Esophagus squamous epithelium (tissue), 5 donors: ENCODE results near the gene ANXA11. TPM values are rescaled to one million over a fixed set of nuclear protein-coding genes. Genes with fewer than 3 reads are reported as not detected.
"Not testable (repeated sequence)": the region's sequence is repeated elsewhere in the genome, so short reads cannot be mapped to it uniquely, and the experiment has no call there.

Source experiments
- DNase-seq: peaks from one replicate; lab custom pipeline; 2025; lab: John Stamatoyannopoulos, UW
- H3K27ac ChIP-seq, 4 donors: fragments of 200-600 bp; sonication (generic); one replicate each; pipeline ENCODE4 v1.5.1; 2016 to 2019; ENCODE audit warnings: mild to moderate bottlenecking in 1 of 4
- H3K27me3 ChIP-seq, 4 donors: fragments of 200-600 bp; sonication (generic); 1 replicate in 3 of 4; 2 replicates in 1 of 4; pipeline versions ENCODE4 v1.5.1 to v1.6.0; 2017 to 2021; ENCODE audit warnings: antibody characterized with exemption in 1 of 4
- H3K36me3 ChIP-seq, 3 donors: fragments of 200-600 bp; sonication (generic); one replicate each; pipeline ENCODE4 v1.5.1; 2016 to 2019
- H3K4me1 ChIP-seq, 3 donors: fragments of 200-600 bp; sonication (generic); one replicate each; pipeline ENCODE4 v1.5.1; 2017 to 2019
- H3K4me3 ChIP-seq, 4 donors: fragments of 200-600 bp; sonication (generic); 1 replicate in 3 of 4; 2 replicates in 1 of 4; pipeline ENCODE4 v1.5.1; 2016 to 2019; ENCODE audit warnings: mild to moderate bottlenecking in 2 of 4, moderate library complexity in 1 of 4
- H3K9me3 ChIP-seq, 3 donors: fragments of 200-600 bp; sonication (generic); one replicate each; pipeline ENCODE4 v1.5.1; 2016 to 2019
- POLR2A ChIP-seq, 4 donors: fragments of 450-650 bp; IDR thresholded peaks; one replicate each; pipeline ENCODE4 v1.6.1; 2017; ENCODE audit warnings: antibody characterized with exemption in 4 of 4, mild to moderate bottlenecking in 4 of 4, moderate library complexity in 3 of 4
- WGBS, 2 donors: methylation state at CpG; one replicate each; pipeline ENCODE4 v1.1.5; 2018; 5-methylcytosine and 5-hydroxymethylcytosine counted together
- intact Hi-C: fragments of 100-400 bp; cut with DNase I; formaldehyde crosslinking; loops from one replicate; pipeline ENCODE4 v1.15.0; 2022
- total RNA-seq, 4 donors: library from RNA; depleted of rRNA; stranded (reverse); fragments of >200 nt; gene quantifications; one replicate each; pipeline ENCODE4 v1.1.0, GENCODE V29; 2016
- TF ChIP-seq, protein P1 (sequence below), 6 experiments: fragments of 450-650 bp in 4 of 6; fragments of 200-600 bp in 2 of 6; sonication (generic) in 2 of 6; IDR thresholded peaks; one replicate each; pipeline ENCODE4 v1.5.1; 2016 to 2019; ENCODE audit warnings: antibody characterized with exemption in 6 of 6, mild to moderate bottlenecking in 4 of 6, moderate library complexity in 4 of 6
- donor health status: DM: yes; HTN: yes; CAD: no.

The ANXA11 gene
- 100 to 1,000 TPM; 131 to 243 (median 163) TPM for total RNA-seq

DNA sequence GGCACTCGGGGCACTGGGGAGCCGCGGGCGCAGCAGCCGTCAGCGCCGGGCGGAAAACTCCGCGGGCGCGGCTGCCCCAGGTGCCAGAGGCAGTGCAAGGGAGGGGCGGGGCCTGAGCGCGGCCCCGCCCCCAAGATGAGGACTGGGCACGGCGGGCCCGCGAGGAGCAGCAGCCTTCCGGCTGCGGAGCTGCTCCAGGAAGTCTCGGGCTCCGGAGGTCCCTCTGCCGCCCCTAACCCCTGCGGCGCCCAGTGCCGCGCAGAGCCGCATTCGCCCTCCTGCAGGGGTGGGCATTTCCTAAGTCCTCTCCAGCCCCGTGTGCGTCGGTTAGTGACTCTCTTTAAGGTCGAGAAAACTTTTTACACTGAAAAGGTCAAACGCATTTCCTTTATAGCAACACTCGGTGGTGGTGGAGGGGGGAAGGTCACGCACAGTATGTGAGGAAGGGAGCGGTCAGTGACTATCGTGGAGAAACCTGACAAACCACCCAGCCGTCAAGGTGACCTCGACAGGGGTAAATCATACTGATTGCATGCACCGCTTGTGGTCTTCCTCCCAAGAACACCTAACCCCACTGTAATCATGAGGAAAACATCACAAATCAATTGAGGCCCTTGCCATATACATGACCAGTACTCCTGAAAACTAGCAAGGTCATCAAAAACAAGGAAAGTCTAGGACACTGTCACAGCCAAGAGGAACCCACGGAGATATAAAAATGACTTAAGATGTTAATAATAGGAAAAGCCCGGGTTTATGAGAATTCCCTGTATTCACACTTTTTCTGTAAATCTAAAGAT is at the start of gene ANXA11:
ANXA11 (minus strand) TSS at position 61 of the 800 bp plus-strand sequence. CDS start 32,676 bp downstream, outside the sequence.
- DNase-seq, result no peak
- Histone ChIP-seq H3K36me3 (peaks cover 0 to 10% (median 0%) of the 10 kb centered on the region in 3 donors), H3K4me1 (peaks cover 38 to 78% (median 43%) of the 10 kb centered on the region in 3 donors), H3K27me3 (no peaks in the 10 kb centered on the region), H3K9me3 (no peaks in the 10 kb centered on the region), H3K4me3 (peak within 1 kb of the TSS; percentile 66 to 95 (median 89)), H3K27ac (peak within 1 kb of the TSS; percentile 98 to 100 (median 100))
- intact Hi-C loops, result loop anchor here (5.0 kb wide), 1 partner anchor 58 kb away; no protein-coding TSS in a partner anchor
- WGBS, 2 donors, result 9 to 10% methylated on average over 10 of the region's 45 CpGs
- TF ChIP-seq, protein P1, sequence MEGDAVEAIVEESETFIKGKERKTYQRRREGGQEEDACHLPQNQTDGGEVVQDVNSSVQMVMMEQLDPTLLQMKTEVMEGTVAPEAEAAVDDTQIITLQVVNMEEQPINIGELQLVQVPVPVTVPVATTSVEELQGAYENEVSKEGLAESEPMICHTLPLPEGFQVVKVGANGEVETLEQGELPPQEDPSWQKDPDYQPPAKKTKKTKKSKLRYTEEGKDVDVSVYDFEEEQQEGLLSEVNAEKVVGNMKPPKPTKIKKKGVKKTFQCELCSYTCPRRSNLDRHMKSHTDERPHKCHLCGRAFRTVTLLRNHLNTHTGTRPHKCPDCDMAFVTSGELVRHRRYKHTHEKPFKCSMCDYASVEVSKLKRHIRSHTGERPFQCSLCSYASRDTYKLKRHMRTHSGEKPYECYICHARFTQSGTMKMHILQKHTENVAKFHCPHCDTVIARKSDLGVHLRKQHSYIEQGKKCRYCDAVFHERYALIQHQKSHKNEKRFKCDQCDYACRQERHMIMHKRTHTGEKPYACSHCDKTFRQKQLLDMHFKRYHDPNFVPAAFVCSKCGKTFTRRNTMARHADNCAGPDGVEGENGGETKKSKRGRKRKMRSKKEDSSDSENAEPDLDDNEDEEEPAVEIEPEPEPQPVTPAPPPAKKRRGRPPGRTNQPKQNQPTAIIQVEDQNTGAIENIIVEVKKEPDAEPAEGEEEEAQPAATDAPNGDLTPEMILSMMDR (IDR thresholded peaks at IDR 0.05), result peak in 1 of 6 experiments; percentile 7
- TF ChIP-seq POLR2A (IDR thresholded peaks at IDR 0.05), result peak in 3 of 4 donors; percentile 10 to 97 (median 97)

DNA sequence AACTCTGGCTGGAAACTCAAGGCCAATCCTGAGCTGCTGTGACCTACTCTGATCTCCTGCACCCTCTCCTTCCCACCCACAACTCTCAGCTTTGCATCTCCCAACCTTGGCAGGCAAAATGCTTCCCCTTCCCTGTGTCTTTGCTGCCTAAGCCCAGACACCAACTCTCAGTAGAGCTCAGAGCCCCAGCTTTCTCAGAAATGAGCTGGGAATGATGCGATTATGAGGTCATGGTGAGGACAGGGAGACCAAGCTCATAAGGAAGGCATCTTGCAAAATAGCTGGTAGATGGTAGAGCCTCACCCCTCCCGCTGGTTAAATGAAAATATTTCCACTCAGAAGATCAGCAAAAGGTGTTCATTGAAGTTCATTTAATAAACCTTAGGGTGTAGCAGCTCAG is 49.4 kb upstream of the ANXA11 start:
- H3K27me3 ChIP-seq, result peaks cover 0 to 27% (median 0%) of the 10 kb centered on the region in 4 donors
- H3K4me3 ChIP-seq, H3K4me1 ChIP-seq, H3K9me3 ChIP-seq, H3K27ac ChIP-seq, intact Hi-C loops, H3K36me3 ChIP-seq, DNase-seq: not testable (repeated sequence)
- WGBS, 2 donors, result no CpG with 5 or more reads among the region's 2 CpGs

DNA sequence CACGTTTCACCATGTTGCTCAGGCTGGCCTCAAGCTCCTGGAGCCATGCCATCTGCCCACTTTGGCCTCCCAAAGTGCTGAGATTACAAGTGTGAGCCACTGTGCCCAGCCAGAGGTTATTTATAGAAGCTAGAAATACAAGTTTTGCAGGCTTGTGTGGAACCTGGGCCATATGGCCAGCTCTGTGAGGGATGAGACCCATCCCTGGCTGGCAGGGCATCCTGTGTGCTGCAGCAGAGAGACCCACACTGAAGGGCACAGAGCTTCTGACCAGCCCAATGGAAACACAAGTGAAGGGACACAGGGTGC is 48.6 kb upstream of the ANXA11 start:
- peaks cover 0 to 27% (median 0%) of the 10 kb centered on the region in 4 donors for H3K27me3 ChIP-seq
- H3K4me3 ChIP-seq, intact Hi-C loops, H3K27ac ChIP-seq, DNase-seq, H3K4me1 ChIP-seq, H3K36me3 ChIP-seq, H3K9me3 ChIP-seq: not testable (repeated sequence)
- WGBS, 2 donors, result 0 to 20% methylated on average over 1 of the region's 1 CpG

DNA sequence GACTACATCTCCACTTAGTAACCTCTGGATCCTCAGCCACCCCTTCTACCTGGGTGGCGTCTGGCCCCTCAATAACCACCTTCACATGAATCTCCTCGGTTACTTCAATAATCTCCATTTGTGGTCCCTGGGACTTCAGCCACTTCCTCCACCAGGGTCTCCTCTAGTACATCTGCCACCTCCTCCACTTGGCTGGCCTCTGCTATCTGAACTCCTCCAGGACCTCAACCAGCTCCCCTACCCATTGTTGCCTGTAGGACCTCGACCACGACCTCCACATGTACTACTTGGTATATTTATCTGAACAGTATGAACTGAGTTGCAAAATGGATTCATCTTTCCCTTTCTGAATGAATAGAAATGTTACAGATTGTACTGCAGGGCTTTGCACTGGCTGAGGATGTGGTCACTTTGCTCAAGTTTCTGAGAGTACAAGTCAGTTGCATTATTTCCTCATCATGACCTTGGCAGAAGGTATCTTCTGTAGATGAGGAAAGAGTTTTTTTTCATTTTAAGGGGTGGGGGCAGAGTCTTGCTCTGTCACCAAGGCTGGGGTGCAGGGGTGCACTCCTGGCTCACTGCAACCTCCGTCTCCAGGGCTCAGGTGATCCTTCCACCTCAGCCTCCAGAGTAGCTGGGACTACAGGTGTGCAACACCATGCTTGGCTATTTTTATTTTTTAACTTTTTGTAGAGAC is 48.1 kb upstream of the ANXA11 start:
- Histone ChIP-seq H3K9me3 (no peaks in the 10 kb centered on the region), H3K27me3 (peaks cover 0 to 27% (median 0%) of the 10 kb centered on the region in 4 donors), H3K36me3 (no peaks in the 10 kb centered on the region), H3K4me3 (no peak overlapping the region), H3K27ac (no peak overlapping the region), H3K4me1 (no peaks in the 10 kb centered on the region)
- DNase-seq, result no peak
- TF ChIP-seq POLR2A (IDR thresholded peaks at IDR 0.05), result no peak
- TF ChIP-seq, protein P1 (IDR thresholded peaks at IDR 0.05), result no peak
- 43 to 69% methylated on average over 5 of the region's 5 CpGs for WGBS, 2 donors
- intact Hi-C loops, result no loop called here

DNA sequence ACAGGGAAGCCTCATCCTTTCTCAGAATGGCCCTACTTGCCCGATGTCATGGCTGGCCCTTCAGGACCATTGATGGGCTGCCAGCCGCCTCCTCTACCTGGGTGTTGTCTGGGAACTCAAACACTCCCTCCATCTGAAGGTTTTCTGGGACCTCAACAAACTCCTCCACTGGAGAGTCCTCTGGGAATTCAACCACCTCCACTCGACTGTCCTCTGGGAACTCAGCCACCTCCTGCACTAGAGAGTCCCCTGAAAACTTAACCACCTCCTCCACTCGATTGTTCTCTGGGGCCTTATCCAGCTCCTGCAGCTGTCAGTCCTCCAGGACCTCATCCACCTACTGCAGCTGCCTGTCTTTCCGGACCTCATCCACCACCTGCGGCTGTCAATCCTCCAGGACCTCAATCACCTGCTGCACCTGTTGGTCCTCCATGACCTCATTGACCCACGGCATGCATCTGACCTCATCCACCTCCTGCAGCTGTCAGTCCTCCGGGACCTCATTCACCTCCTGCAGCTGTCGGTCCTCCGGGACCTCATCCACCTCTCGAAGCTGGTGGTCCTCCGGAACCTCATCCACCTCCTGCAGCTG is 47.1 kb upstream of the ANXA11 start:
- H3K36me3 ChIP-seq, result no peaks in the 10 kb centered on the region
- intact Hi-C loops, result no loop called here
- 88 to 93% methylated on average over 10 to 12 of the region's 12 CpGs for WGBS, 2 donors
- H3K9me3 ChIP-seq, result no peaks in the 10 kb centered on the region
- TF ChIP-seq POLR2A (IDR thresholded peaks at IDR 0.05), result no peak
- TF ChIP-seq, protein P1 (IDR thresholded peaks at IDR 0.05), result no peak
- H3K27ac ChIP-seq, result no peak overlapping the region
- no peak overlapping the region for H3K4me3 ChIP-seq
- H3K4me1 ChIP-seq, result no peaks in the 10 kb centered on the region
- no peak for DNase-seq
- peaks cover 0 to 27% (median 0%) of the 10 kb centered on the region in 4 donors for H3K27me3 ChIP-seq

DNA sequence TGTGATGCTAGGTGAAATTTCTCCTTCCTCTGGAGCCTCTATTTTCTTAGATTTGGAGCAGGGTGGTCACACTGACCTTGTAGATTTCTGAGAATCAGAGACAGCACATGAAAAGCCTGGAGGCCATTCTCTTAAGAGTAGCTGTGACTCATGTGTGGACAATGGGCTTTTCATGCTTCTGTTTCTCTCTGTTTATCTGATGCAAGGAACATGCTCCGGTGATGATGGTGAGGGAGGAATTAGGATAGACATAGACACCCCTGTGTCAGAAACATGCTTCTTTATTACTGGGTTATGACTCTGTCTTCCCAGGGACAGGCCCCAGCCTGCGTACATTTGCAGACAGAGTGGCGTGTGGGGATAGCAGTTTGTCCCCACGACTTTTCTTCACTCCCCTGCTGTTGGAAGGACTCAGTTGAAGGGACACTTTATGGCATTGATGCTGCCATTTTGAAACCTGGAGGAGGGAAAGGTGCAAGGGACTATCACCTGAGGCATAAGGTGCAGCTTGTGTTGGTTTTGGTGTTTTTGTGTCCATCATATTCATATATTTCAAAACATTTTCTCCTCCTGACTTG is 46.5 kb upstream of the ANXA11 start:
- 60 to 66% methylated on average over 2 to 3 of the region's 4 CpGs for WGBS, 2 donors

DNA sequence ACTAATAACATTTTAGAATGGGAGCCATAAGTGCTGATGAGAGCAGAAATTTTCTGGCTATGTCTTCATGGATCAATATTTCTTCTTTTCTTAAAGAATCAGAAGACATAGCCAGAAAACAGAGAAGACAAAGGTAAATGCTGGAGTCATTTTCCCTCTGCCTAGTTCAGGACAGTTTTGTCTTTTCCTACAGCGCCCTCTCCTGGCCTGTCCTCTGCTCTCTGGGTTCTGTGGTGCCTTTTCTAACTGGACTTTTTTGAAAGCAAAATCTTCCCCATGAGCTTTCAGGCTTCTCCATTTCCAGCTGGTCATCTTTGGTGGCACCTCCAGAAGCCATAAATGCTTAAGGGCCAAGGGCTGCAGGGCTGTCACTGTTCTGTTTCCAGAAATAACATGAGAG is 45.1 kb upstream of the ANXA11 start:
- DNase-seq, H3K9me3 ChIP-seq, intact Hi-C loops, H3K36me3 ChIP-seq, H3K4me1 ChIP-seq, H3K4me3 ChIP-seq, H3K27ac ChIP-seq: not testable (repeated sequence)
- peaks cover 0 to 17% (median 0%) of the 10 kb centered on the region in 4 donors for H3K27me3 ChIP-seq
- no CpG with 5 or more reads among the region's 1 CpG for WGBS, 2 donors

More for the DNA sequence above, 46.5 kb upstream of the ANXA11 start:
- H3K4me1 ChIP-seq, H3K36me3 ChIP-seq, H3K9me3 ChIP-seq, DNase-seq, H3K27ac ChIP-seq, intact Hi-C loops, H3K4me3 ChIP-seq: not testable (repeated sequence)
- H3K27me3 ChIP-seq, result peaks cover 0 to 27% (median 0%) of the 10 kb centered on the region in 4 donors

DNA sequence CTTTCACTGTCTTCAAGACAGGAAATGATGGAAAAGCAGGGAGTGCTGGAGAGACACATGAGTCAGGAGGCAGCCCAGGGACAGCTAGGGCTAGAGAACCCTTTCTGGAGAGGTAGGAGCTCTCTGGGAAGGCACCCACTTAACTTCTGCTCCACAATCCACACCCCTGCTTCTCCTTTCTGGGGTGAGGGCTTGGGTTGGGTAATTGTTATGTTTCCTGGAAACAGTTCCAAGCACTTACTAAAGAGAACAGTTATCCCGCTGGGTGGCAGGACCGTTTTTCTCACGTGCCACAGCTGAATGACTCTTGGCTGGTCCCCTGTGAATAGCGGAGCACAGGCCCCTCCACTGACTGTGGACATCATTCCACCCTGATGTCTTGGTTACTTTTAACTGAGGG is 44.6 kb upstream of the ANXA11 start:
- intact Hi-C loops, DNase-seq, H3K36me3 ChIP-seq, H3K4me3 ChIP-seq, H3K4me1 ChIP-seq, H3K27ac ChIP-seq, H3K9me3 ChIP-seq: not testable (repeated sequence)
- peaks cover 0 to 17% (median 0%) of the 10 kb centered on the region in 4 donors for H3K27me3 ChIP-seq
- no CpG with 5 or more reads among the region's 4 CpGs for WGBS, 2 donors

DNA sequence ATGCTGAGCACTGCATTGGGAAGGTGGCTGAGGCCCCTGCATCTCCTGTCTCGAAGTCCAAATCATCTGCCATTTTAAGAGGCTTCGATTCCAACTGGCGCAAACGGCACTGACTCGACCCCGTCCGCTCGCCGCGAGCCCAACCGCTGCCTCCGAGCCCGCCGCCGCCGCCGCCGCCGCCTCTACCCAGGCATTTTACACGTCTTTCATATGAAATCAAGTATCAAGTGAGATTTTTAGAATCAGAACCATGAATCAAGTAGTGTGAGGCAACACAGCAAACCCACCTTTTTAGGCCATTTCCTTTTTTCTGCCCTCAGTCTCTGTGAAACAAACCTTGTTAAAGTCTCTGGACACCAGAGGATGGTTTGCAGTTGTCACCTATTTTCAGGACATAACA is 42.3 kb upstream of the ANXA11 start:
- DNase-seq, H3K27ac ChIP-seq, intact Hi-C loops, H3K4me1 ChIP-seq, H3K36me3 ChIP-seq, H3K27me3 ChIP-seq, H3K4me3 ChIP-seq, H3K9me3 ChIP-seq: not testable (repeated sequence)
- WGBS, 2 donors, result 60 to 94% methylated on average over 1 to 7 of the region's 20 CpGs
